Neural progenitor cell (in vitro differentiated cells): Measurements from ENCODE around the gene PRND.

Source experiments
- EZH2phosphoT487 ChIP-seq: fragments of 200-600 bp; sonication (generic); IDR thresholded peaks from 2 replicates; pipeline ENCODE4 v1.6.1; 2017; ENCODE audit warnings: antibody characterized with exemption
- TF ChIP-seq, protein P1 (sequence below): fragments of 200-600 bp; sonication (generic); IDR thresholded peaks from 2 replicates; pipeline ENCODE4 v1.5.1; 2017; ENCODE audit warnings: antibody characterized with exemption, mild to moderate bottlenecking

- TF ChIP-seq, protein P1, sequence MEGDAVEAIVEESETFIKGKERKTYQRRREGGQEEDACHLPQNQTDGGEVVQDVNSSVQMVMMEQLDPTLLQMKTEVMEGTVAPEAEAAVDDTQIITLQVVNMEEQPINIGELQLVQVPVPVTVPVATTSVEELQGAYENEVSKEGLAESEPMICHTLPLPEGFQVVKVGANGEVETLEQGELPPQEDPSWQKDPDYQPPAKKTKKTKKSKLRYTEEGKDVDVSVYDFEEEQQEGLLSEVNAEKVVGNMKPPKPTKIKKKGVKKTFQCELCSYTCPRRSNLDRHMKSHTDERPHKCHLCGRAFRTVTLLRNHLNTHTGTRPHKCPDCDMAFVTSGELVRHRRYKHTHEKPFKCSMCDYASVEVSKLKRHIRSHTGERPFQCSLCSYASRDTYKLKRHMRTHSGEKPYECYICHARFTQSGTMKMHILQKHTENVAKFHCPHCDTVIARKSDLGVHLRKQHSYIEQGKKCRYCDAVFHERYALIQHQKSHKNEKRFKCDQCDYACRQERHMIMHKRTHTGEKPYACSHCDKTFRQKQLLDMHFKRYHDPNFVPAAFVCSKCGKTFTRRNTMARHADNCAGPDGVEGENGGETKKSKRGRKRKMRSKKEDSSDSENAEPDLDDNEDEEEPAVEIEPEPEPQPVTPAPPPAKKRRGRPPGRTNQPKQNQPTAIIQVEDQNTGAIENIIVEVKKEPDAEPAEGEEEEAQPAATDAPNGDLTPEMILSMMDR = no peak
- no peak for TF ChIP-seq EZH2phosphoT487
These were observed 33.4 kb upstream of the PRND start for GRCh38 chr20:4688305-4688704.
